GM23248 (cell line): ENCODE data around the gene CCBE1.

Experiments used
- EZH2 ChIP-seq: fragments of 200-600 bp; sonication (generic); IDR thresholded peaks from 2 replicates; pipeline ENCODE4 v1.6.1; 2018; ENCODE audit warnings: antibody characterized with exemption, mild to moderate bottlenecking; ENCODE audit not compliant: insufficient read depth, poor library complexity, severe bottlenecking
- EZH2phosphoT487 ChIP-seq: fragments of 200-600 bp; sonication (generic); IDR thresholded peaks from 2 replicates; pipeline ENCODE4 v1.6.1; 2018; ENCODE audit warnings: antibody characterized with exemption, moderate library complexity, mild to moderate bottlenecking, low read depth; ENCODE audit not compliant: insufficient read depth

DNA sequence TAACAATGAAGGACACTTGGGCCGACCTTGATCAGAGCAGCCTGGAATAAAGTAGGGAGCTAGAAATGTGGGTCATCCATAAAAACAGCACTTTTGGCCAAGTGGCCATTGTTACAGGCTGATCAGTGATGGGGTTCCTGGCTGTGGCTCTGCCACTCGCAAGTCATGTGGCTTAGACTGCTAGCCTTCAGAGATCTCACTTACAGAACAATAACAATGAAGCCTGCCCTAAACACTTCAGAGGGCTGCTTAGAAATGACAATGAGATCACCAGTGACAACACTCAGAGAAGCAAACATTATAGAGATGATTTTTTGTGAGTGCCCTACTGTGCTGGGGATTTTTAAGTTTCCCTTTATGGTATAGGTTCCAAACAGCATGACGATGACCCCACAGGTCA, 230.2 kb downstream of the CCBE1 start:
- TF ChIP-seq EZH2 (no peak), EZH2phosphoT487 (no peak)
